Endodermal cell (in vitro differentiated cells): Measurements from ENCODE around the gene PALB2. TPM values are rescaled to one million over a fixed set of nuclear protein-coding genes. Genes with fewer than 3 reads are reported as not detected.

Source experiments
- DNase-seq: peaks from one replicate; pipeline ENCODE4 v3.0.0-alpha.2; 2017
- H3K27ac ChIP-seq: 2 replicates; pipeline ENCODE4 v1.5.1; 2013; ENCODE audit warnings: mild to moderate bottlenecking, low read depth, low read length, moderate library complexity
- H3K27me3 ChIP-seq: 2 replicates; pipeline ENCODE4 v1.6.1; 2013; ENCODE audit warnings: mild to moderate bottlenecking, low read length, moderate library complexity; ENCODE audit not compliant: insufficient read depth, control insufficient read depth, poor library complexity, severe bottlenecking
- H3K36me3 ChIP-seq: 2 replicates; pipeline ENCODE4 v1.7.0; 2013; ENCODE audit warnings: mild to moderate bottlenecking, low read length, moderate library complexity; ENCODE audit not compliant: control insufficient read depth, insufficient read depth
- H3K4me1 ChIP-seq: one replicate; pipeline ENCODE4 v1.7.0; 2013; ENCODE audit warnings: low read length; ENCODE audit not compliant: control insufficient read depth, insufficient read depth
- H3K4me3 ChIP-seq: 2 replicates; pipeline ENCODE4 v1.5.1; 2013; ENCODE audit warnings: mild to moderate bottlenecking, low read length, moderate library complexity
- H3K9ac ChIP-seq: 2 replicates; pipeline ENCODE4 v1.6.1; 2013; ENCODE audit warnings: mild to moderate bottlenecking, low read length, moderate library complexity; ENCODE audit not compliant: poor library complexity, severe bottlenecking; ENCODE audit errors: extremely low read depth
- H3K9me3 ChIP-seq: 2 replicates; pipeline ENCODE4 v1.6.1; 2013; ENCODE audit warnings: mild to moderate bottlenecking, low read length, moderate library complexity; ENCODE audit not compliant: control insufficient read depth
- H3K27ac Mint-ChIP-seq: 2 replicates; pipeline ENCODE4 v1.8.0; 2020; ENCODE audit warnings: mixed read lengths
- H3K27me3 Mint-ChIP-seq: 2 replicates; pipeline ENCODE4 v1.8.0; 2021; ENCODE audit warnings: mild to moderate bottlenecking, mixed read lengths; ENCODE audit not compliant: insufficient read depth
- H3K36me3 Mint-ChIP-seq: 2 replicates; pipeline ENCODE4 v1.8.0; 2020; ENCODE audit warnings: low read depth, mixed read lengths
- H3K4me1 Mint-ChIP-seq: 2 replicates; pipeline ENCODE4 v1.8.0; 2020; ENCODE audit warnings: mixed read lengths
- H3K4me3 Mint-ChIP-seq: 2 replicates; pipeline ENCODE4 v1.8.0; 2020; ENCODE audit warnings: mild to moderate bottlenecking, moderate library complexity, mixed read lengths
- H3K9me3 Mint-ChIP-seq: 2 replicates; pipeline ENCODE4 v1.8.0; 2020; ENCODE audit warnings: mild to moderate bottlenecking, mixed read lengths
- WGBS, 2 experiments: methylation state at CpG; one replicate each; pipeline versions ENCODE4 v1.1.5 to v1.1.7; 2013; ENCODE audit warnings: missing lambda C conversion rate in 2 of 2, mixed read lengths in 1 of 2; ENCODE audit not compliant: insufficient coverage in 1 of 2, insufficient read length in 1 of 2; 5-methylcytosine and 5-hydroxymethylcytosine counted together
- total RNA-seq, 2 donors: library from RNA; stranded (reverse); fragmentation: NEBNext Ultra II Directional in 1 of 2; extraction: Animal tissue kit (Norgen Biotek cat#: 25700) in 1 of 2; gene quantifications; 2 replicates in 1 of 2; 3 replicates in 1 of 2; pipeline ENCODE4 v1.2.1, GENCODE V29; 2021
- TF ChIP-seq, protein P1 (sequence below): fragments of 200-600 bp; sonication (generic); conservative IDR thresholded peaks from 2 replicates; pipeline ENCODE4 v1.5.0; 2021; ENCODE audit warnings: antibody characterized with exemption, mild to moderate bottlenecking

The PALB2 gene
- total RNA-seq, 2 donors from 2014 or later, result 20.0 to 24.8 TPM

- Mint-ChIP-seq H3K36me3 (peaks cover 70% of the 10 kb centered on the region), H3K27ac (no peak overlapping the region), H3K27me3 (no peaks in the 10 kb centered on the region), H3K4me3 (no peak overlapping the region), H3K9me3 (no peaks in the 10 kb centered on the region), H3K4me1 (peaks cover 10% of the 10 kb centered on the region)
- Histone ChIP-seq H3K27me3 (no peaks in the 10 kb centered on the region), H3K9ac (no peak overlapping the region), H3K27ac (no peak overlapping the region), H3K4me1 (peaks cover 4% of the 10 kb centered on the region), H3K36me3 (peaks cover 85% of the 10 kb centered on the region), H3K4me3 (no peak overlapping the region), H3K9me3 (no peaks in the 10 kb centered on the region)
- DNase-seq, result no peak
- TF ChIP-seq, protein P1, sequence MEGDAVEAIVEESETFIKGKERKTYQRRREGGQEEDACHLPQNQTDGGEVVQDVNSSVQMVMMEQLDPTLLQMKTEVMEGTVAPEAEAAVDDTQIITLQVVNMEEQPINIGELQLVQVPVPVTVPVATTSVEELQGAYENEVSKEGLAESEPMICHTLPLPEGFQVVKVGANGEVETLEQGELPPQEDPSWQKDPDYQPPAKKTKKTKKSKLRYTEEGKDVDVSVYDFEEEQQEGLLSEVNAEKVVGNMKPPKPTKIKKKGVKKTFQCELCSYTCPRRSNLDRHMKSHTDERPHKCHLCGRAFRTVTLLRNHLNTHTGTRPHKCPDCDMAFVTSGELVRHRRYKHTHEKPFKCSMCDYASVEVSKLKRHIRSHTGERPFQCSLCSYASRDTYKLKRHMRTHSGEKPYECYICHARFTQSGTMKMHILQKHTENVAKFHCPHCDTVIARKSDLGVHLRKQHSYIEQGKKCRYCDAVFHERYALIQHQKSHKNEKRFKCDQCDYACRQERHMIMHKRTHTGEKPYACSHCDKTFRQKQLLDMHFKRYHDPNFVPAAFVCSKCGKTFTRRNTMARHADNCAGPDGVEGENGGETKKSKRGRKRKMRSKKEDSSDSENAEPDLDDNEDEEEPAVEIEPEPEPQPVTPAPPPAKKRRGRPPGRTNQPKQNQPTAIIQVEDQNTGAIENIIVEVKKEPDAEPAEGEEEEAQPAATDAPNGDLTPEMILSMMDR, result no peak
- 91 to 96% methylated on average over 5 of the region's 5 CpGs for WGBS, 2 experiments
Observed at GRCh38 chr16:23571895-23572294, 69.2 kb downstream of the PALB2 start.

GRCh38 chr16:23570992-23571632 lies 70.0 kb downstream of the PALB2 start:
- H3K4me3 Mint-ChIP-seq, result no peak overlapping the region
- H3K27ac ChIP-seq, result no peak overlapping the region
- H3K27ac Mint-ChIP-seq, result no peak overlapping the region
- H3K36me3 Mint-ChIP-seq, result peaks cover 74% of the 10 kb centered on the region
- no peak for DNase-seq
- H3K4me3 ChIP-seq, result no peak overlapping the region
- no peak overlapping the region for H3K9ac ChIP-seq
- H3K36me3 ChIP-seq, result peaks cover 86% of the 10 kb centered on the region
- peaks cover 4% of the 10 kb centered on the region for H3K4me1 ChIP-seq
- H3K9me3 Mint-ChIP-seq, result no peaks in the 10 kb centered on the region
- no peaks in the 10 kb centered on the region for H3K27me3 ChIP-seq
- no peaks in the 10 kb centered on the region for H3K27me3 Mint-ChIP-seq
- H3K4me1 Mint-ChIP-seq, result peaks cover 10% of the 10 kb centered on the region
- no peaks in the 10 kb centered on the region for H3K9me3 ChIP-seq
- TF ChIP-seq, protein P1, result no peak
- WGBS, 2 experiments, result 91 to 96% methylated on average over 6 to 8 of the region's 8 CpGs

GRCh38 chr16:23567602-23568001 lies 73.5 kb downstream of the PALB2 start:
- no peaks in the 10 kb centered on the region for H3K9me3 ChIP-seq
- H3K36me3 ChIP-seq, result peaks cover 90% of the 10 kb centered on the region
- WGBS, 2 experiments, result 95 to 100% methylated on average over 3 of the region's 3 CpGs
- TF ChIP-seq, protein P1, result no peak
- Mint-ChIP-seq H3K4me3 (no peak overlapping the region), H3K36me3 (peaks cover 82% of the 10 kb centered on the region), H3K27ac (no peak overlapping the region), H3K9me3 (no peaks in the 10 kb centered on the region), H3K4me1 (no peaks in the 10 kb centered on the region), H3K27me3 (no peaks in the 10 kb centered on the region)
- DNase-seq, result no peak
- H3K27me3 ChIP-seq, result no peaks in the 10 kb centered on the region
- H3K4me3 ChIP-seq, result no peak overlapping the region
- H3K9ac ChIP-seq, result no peak overlapping the region
- no peak overlapping the region for H3K27ac ChIP-seq
- H3K4me1 ChIP-seq, result no peaks in the 10 kb centered on the region
